CD8-positive, alpha-beta memory T cell (primary cell): Measurements from ENCODE around the gene UBXN4. TPM values are rescaled to one million over a fixed set of nuclear protein-coding genes. Genes with fewer than 3 reads are reported as not detected.
A peak's percentile ranks its signal among the peaks of the same experiment; 100 is the strongest.
"Not testable (repeated sequence)": the region's sequence is repeated elsewhere in the genome, so short reads cannot be mapped to it uniquely, and the experiment has no call there.

Experiments used
- CTCF ChIA-PET: fragments of 350-600 bp; sonication (Branson Sonifier 250); formaldehyde crosslinking; loops from one replicate; lab custom pipeline; 2021; ENCODE audit warnings: antibody characterized with exemption; lab: Charles Lee
- POLR2A ChIA-PET: fragments of 350-600 bp; sonication (Branson Sonifier 250); formaldehyde crosslinking; loops from one replicate; lab custom pipeline; 2021; ENCODE audit warnings: antibody characterized with exemption; lab: Charles Lee
- DNase-seq, 5 donors: peaks; one replicate each; pipeline versions ENCODE4 v3.0.0 to v3.0.0-alpha.2; 2020 to 2022; ENCODE audit warnings: mixed read lengths in 1 of 5
- H3K27ac ChIP-seq: one replicate; pipeline ENCODE4 v1.7.0; 2013; ENCODE audit warnings: low read depth, mild to moderate bottlenecking, low read length, moderate library complexity
- H3K27me3 ChIP-seq: 2 replicates; pipeline ENCODE4 v1.7.0; 2013; ENCODE audit warnings: low read length, mild to moderate bottlenecking; ENCODE audit not compliant: insufficient read depth, poor library complexity, severe bottlenecking
- H3K36me3 ChIP-seq: 2 replicates; pipeline ENCODE4 v1.7.0; 2013; ENCODE audit warnings: mild to moderate bottlenecking, low read length, moderate library complexity; ENCODE audit not compliant: insufficient read depth
- H3K4me1 ChIP-seq: 2 replicates; pipeline ENCODE4 v1.7.0; 2013; ENCODE audit warnings: mild to moderate bottlenecking, low read length, moderate library complexity; ENCODE audit not compliant: insufficient read depth
- H3K4me3 ChIP-seq: 2 replicates; pipeline ENCODE4 v1.7.0; 2013; ENCODE audit warnings: mild to moderate bottlenecking, low read length
- H3K9me3 ChIP-seq: 2 replicates; pipeline ENCODE4 v1.7.0; 2013; ENCODE audit warnings: mild to moderate bottlenecking, low read length
- H3K27ac Mint-ChIP-seq, 8 donors: one replicate each; pipeline ENCODE4 v1.8.0; 2020 to 2021; ENCODE audit warnings: mixed read lengths in 8 of 8, mild to moderate bottlenecking in 6 of 8, inconsistent platforms in 3 of 8, moderate library complexity in 3 of 8
- H3K27me3 Mint-ChIP-seq, 2 donors: one replicate each; pipeline ENCODE4 v1.8.0; 2020 to 2021; ENCODE audit warnings: mixed read lengths in 2 of 2, mild to moderate bottlenecking in 1 of 2, moderate library complexity in 1 of 2
- H3K36me3 Mint-ChIP-seq, 3 donors: one replicate each; pipeline ENCODE4 v1.8.0; 2020 to 2021; ENCODE audit warnings: mixed read lengths in 3 of 3, inconsistent platforms in 1 of 3, mild to moderate bottlenecking in 1 of 3
- H3K4me1 Mint-ChIP-seq, 3 donors: one replicate each; pipeline ENCODE4 v1.8.0; 2020 to 2021; ENCODE audit warnings: mixed read lengths in 3 of 3, inconsistent platforms in 1 of 3, mild to moderate bottlenecking in 1 of 3
- H3K4me3 Mint-ChIP-seq, 7 donors: one replicate each; pipeline ENCODE4 v1.8.0; 2020 to 2021; ENCODE audit warnings: mixed read lengths in 7 of 7, mild to moderate bottlenecking in 6 of 7, moderate library complexity in 4 of 7, inconsistent platforms in 2 of 7
- H3K9me3 Mint-ChIP-seq, 5 donors: one replicate each; pipeline ENCODE4 v1.8.0; 2020 to 2022; ENCODE audit warnings: mixed read lengths in 5 of 5, mild to moderate bottlenecking in 3 of 5, moderate library complexity in 2 of 5, inconsistent platforms in 1 of 5
- polyA plus RNA-seq: library from polyadenylated mRNA; unstranded; fragments of 300-500 nt; fragmentation: Illumina TruSeq; gene quantifications from one replicate; pipeline ENCODE4 v1.2.3, GENCODE V29; 2021
- total RNA-seq, 2 experiments: library from RNA; stranded (reverse); gene quantifications; one replicate each; pipeline ENCODE4 v1.2.3, GENCODE V29; 2021

UBXN4 gene
- total and polyA plus RNA-seq, 3 experiments from 2014 or later: 85.5 to 106 (median 96.9) TPM

DNA sequence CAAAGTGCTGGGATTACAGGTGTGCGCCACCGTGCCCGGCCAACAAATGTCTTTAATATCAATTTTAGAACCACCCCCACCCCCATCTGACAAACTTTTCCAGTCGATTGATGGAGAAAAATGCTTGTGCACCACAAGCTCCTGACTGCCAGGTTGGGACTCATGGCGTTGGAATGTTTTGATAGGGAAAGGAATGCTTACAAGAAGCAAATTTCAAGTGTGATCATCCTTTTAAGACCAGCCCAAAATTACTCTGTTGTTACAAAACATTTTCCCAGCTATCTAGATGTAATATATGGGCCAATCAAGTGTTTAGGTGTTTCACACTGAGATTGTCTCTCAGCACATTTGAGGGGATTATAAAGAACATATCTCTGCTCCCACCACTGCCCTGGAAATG, 45.2 kb downstream of the UBXN4 start:
- H3K27me3 ChIP-seq: no peaks in the 10 kb centered on the region
- H3K36me3 ChIP-seq: peaks cover 7% of the 10 kb centered on the region
- no peak overlapping the region for H3K4me3 Mint-ChIP-seq
- H3K27ac Mint-ChIP-seq: no peak overlapping the region
- POLR2A ChIA-PET: interaction anchor here (0.6 kb wide), 1 partner anchor 29 kb away, joined by 3 read pairs; no protein-coding TSS in a partner anchor
- no peak overlapping the region for H3K27ac ChIP-seq
- no peak for DNase-seq
- H3K9me3 Mint-ChIP-seq: no peaks in the 10 kb centered on the region
- no peak overlapping the region for H3K4me3 ChIP-seq
- CTCF ChIA-PET: interaction anchor here (2.8 kb wide), 1 partner anchor 11 kb away, joined by 15 read pairs; no protein-coding TSS in a partner anchor
- H3K4me1 Mint-ChIP-seq: peaks cover 0 to under 1% (median under 1%) of the 10 kb centered on the region in 3 donors
- no peaks in the 10 kb centered on the region for H3K27me3 Mint-ChIP-seq
- H3K9me3 ChIP-seq: no peaks in the 10 kb centered on the region
- H3K36me3 Mint-ChIP-seq: peaks cover 9 to 52% (median 19%) of the 10 kb centered on the region in 3 donors
- H3K4me1 ChIP-seq: no peaks in the 10 kb centered on the region

DNA sequence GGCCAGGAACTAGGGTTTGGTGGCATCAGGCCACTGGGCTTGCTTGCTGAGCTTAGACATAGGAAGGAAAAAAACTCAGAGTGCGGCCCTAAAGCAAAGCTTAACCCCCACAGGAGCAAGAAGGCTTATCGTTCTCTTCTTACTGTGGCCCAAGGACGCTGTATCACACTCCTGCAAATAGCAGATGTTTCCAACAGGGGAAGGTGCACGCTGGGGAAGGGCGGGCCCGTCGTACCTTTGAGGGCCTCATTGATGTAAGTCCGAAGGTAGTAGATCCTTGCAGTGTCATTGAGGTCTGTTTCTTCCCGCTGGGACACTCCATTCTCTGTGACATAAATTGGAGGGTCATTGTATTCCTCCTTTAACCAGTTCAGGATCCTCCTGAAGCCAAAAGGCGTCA, 48.8 kb downstream of the UBXN4 start:
- no peaks in the 10 kb centered on the region for H3K9me3 Mint-ChIP-seq
- Histone ChIP-seq H3K27ac (no peak overlapping the region), H3K36me3 (no peaks in the 10 kb centered on the region), H3K27me3 (no peaks in the 10 kb centered on the region), H3K4me1 (no peaks in the 10 kb centered on the region), H3K4me3 (no peak overlapping the region), H3K9me3 (no peaks in the 10 kb centered on the region)
- no peak for DNase-seq
- CTCF ChIA-PET: no interaction called here
- no peak overlapping the region for H3K4me3 Mint-ChIP-seq
- peak overlapping the region in 1 of 8 donors; percentile 3 for H3K27ac Mint-ChIP-seq
- H3K27me3 Mint-ChIP-seq: no peaks in the 10 kb centered on the region
- peaks cover under 1 to 17% (median 5%) of the 10 kb centered on the region in 3 donors for H3K36me3 Mint-ChIP-seq
- POLR2A ChIA-PET: no interaction called here
- peaks cover 4 to 17% (median 10%) of the 10 kb centered on the region in 3 donors for H3K4me1 Mint-ChIP-seq

DNA sequence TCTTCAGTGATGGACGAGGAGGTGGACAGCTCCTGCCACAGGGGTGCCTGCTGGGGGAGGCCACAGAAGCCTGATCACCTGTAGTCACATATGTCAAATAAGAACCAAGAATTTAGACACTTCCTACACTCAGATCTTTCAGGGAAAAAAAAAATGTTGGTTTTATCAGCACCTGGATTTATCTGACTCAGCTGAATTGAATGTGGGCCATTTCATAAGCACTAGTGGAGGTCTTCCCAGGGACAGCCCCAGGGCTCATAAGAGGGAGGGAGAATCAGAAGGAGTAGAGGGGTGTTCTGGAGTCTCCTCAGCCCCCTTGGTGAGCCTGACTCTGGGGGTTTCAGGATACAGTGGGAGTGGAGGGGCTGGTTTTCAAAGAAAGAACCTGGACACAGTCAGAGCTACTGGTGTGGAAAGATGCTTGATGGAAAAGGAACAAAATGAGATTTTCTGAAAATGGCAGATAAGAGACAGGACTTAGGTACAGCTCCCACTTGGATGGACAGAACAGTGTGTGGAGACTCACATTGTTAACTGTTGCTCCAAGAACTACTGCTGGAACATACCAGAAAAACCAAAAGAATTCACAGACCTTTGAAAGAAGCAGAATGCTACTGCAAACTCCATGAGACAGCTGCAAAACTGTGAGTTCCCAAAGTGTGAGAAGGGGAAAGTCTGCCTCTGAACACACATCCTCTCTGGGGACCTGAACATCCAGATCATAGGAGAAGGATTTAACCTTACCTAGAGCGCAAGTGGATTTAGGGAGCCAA, 49.9 kb downstream of the UBXN4 start:
- CTCF ChIA-PET: interaction anchor here (1.2 kb wide), 1 partner anchor 11 kb away, joined by 4 read pairs; no protein-coding TSS in a partner anchor
- H3K4me1 ChIP-seq: no peaks in the 10 kb centered on the region
- no peaks in the 10 kb centered on the region for H3K27me3 ChIP-seq
- H3K36me3 ChIP-seq: no peaks in the 10 kb centered on the region
- peaks cover 0 to 11% (median 0%) of the 10 kb centered on the region in 3 donors for H3K36me3 Mint-ChIP-seq
- DNase-seq: no peak
- POLR2A ChIA-PET: no interaction called here
- peak overlapping the region in 2 of 8 donors; percentile 51 to 52 for H3K27ac Mint-ChIP-seq
- peaks cover 4 to 17% (median 10%) of the 10 kb centered on the region in 3 donors for H3K4me1 Mint-ChIP-seq
- H3K4me3 Mint-ChIP-seq: no peak overlapping the region
- no peaks in the 10 kb centered on the region for H3K9me3 Mint-ChIP-seq
- H3K4me3 ChIP-seq: no peak overlapping the region
- H3K27me3 Mint-ChIP-seq: no peaks in the 10 kb centered on the region
- no peaks in the 10 kb centered on the region for H3K9me3 ChIP-seq
- H3K27ac ChIP-seq: no peak overlapping the region

DNA sequence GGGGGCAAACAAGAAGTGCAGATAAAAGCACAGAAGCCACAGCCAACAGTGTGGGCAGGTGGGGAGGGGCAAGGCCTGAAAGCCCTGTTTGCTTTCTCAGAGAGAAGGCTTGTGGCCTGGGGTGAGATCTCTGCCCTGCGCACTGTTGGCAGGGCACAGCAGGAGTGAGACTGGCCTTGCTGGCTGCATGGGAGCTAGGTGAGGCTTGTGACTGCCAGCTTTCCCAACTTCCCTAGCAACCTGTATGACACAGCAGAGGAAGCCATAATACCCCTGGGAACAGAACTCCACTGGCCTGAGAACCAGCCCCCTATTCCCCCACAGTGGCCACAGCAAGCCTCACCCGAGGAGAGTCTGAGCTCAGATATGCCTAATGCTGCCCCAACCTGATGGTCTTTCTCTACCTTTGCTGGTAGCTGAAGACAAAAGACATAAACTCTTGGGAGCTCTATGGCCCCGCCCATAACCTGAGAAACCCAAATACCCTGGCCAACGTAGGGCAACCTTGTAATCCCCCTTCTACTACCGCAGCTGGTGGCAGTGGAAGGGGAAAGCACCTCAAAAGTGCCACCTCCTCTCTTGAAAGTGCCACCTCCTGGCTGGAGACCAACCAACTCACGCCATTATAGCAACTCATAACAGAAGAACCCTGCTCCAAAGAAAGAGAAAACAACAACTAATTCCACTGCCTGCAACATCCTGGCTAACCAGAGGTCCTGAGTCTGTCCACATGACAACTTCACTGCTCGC, 50.9 kb downstream of the UBXN4 start:
- H3K4me1 ChIP-seq: peaks cover 5% of the 10 kb centered on the region
- no peaks in the 10 kb centered on the region for H3K27me3 ChIP-seq
- no peak overlapping the region for H3K27ac ChIP-seq
- DNase-seq: no peak
- ChIA-PET CTCF (interaction anchor here (1.2 kb wide), 1 partner anchor 10 kb away, joined by 4 read pairs; no protein-coding TSS in a partner anchor), POLR2A (no interaction called here)
- Mint-ChIP-seq H3K4me1 (peaks cover 7 to 19% (median 14%) of the 10 kb centered on the region in 3 donors), H3K27ac (peak overlapping the region in 3 of 8 donors; percentile 40 to 79 (median 48)), H3K9me3 (no peaks in the 10 kb centered on the region), H3K4me3 (peak overlapping the region in 2 of 7 donors; percentile 30 to 46), H3K36me3 (peaks cover 0 to 3% (median 0%) of the 10 kb centered on the region in 3 donors), H3K27me3 (no peaks in the 10 kb centered on the region)
- no peaks in the 10 kb centered on the region for H3K9me3 ChIP-seq
- no peak overlapping the region for H3K4me3 ChIP-seq
- no peaks in the 10 kb centered on the region for H3K36me3 ChIP-seq

DNA sequence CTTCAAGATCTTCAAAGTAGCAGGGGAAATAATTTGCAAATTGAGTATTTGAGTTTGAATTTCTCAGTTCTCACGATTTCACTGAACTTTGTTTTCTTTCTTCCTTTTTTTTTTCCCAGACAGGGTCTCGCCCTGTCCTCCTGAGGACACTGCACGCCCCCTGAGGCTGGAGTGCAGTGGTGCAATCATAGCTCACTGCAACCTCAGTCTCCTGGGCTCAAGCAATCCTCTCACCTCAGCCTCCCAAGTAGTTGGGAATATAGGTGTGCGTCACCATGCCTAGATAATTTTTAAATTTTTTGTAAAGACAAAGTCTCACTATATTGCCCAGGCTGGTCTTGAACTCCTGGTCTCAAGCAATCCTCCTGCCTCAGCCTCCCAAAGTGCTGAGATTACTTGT, 54.0 kb downstream of the UBXN4 start:
- CTCF ChIA-PET: interaction anchor here (1.2 to 1.4 kb wide), 2 partner anchors 11 to 37 kb away, joined by 3 read pairs; no protein-coding TSS in a partner anchor
- H3K27ac Mint-ChIP-seq, H3K27me3 Mint-ChIP-seq: not testable (repeated sequence)

DNA sequence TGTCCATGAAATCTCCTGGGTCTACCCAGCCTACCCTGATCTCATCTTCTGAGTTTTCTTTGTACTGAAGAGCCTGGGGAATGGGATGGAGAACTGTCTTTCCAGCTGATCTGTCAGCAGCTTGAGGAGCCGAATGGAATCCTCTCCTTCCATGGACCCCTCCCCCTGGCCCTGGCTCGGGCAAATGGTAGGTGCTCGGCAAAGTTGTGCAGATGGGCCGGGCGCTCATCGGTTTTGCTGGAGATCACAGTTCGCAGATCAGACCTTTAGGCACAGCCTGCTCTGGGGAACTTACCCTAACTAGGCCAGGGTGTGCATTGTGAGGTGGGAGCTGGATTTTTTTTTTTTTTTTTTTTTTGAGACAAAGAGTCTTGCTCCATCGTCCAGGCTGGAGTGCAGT, 55.0 kb downstream of the UBXN4 start:
- no peak overlapping the region for H3K4me3 ChIP-seq
- Mint-ChIP-seq H3K4me3 (no peak overlapping the region), H3K9me3 (peaks cover 0 to 12% (median 9%) of the 10 kb centered on the region in 5 donors), H3K4me1 (peaks cover 7 to 22% (median 15%) of the 10 kb centered on the region in 3 donors), H3K27me3 (peaks cover 0 to 2% of the 10 kb centered on the region in 2 donors), H3K27ac (no peak overlapping the region), H3K36me3 (peaks cover 0 to 16% (median 0%) of the 10 kb centered on the region in 3 donors)
- H3K27me3 ChIP-seq: no peaks in the 10 kb centered on the region
- no peak overlapping the region for H3K27ac ChIP-seq
- DNase-seq: no peak
- peaks cover 7% of the 10 kb centered on the region for H3K4me1 ChIP-seq
- H3K9me3 ChIP-seq: no peaks in the 10 kb centered on the region
- POLR2A ChIA-PET: no interaction called here
- CTCF ChIA-PET: interaction anchor here (0.8 to 2.9 kb wide), 16 partner anchors 9 to 841 kb away, joined by 3 to 15 read pairs (median 5); partner anchors contain the start of gene MCM6
- no peaks in the 10 kb centered on the region for H3K36me3 ChIP-seq

More for the DNA sequence above, 54.0 kb downstream of the UBXN4 start:
- not testable (repeated sequence) for H3K9me3 ChIP-seq, DNase-seq, H3K27ac ChIP-seq, H3K27me3 ChIP-seq, H3K4me3 ChIP-seq, H3K9me3 Mint-ChIP-seq, H3K4me3 Mint-ChIP-seq, H3K4me1 ChIP-seq, H3K36me3 Mint-ChIP-seq, H3K36me3 ChIP-seq
- POLR2A ChIA-PET: interaction anchor here (0.7 kb wide), 1 partner anchor 63 kb away, joined by 5 read pairs; no protein-coding TSS in a partner anchor
- H3K4me1 Mint-ChIP-seq: peaks cover 7 to 22% (median 15%) of the 10 kb centered on the region in 3 donors

DNA sequence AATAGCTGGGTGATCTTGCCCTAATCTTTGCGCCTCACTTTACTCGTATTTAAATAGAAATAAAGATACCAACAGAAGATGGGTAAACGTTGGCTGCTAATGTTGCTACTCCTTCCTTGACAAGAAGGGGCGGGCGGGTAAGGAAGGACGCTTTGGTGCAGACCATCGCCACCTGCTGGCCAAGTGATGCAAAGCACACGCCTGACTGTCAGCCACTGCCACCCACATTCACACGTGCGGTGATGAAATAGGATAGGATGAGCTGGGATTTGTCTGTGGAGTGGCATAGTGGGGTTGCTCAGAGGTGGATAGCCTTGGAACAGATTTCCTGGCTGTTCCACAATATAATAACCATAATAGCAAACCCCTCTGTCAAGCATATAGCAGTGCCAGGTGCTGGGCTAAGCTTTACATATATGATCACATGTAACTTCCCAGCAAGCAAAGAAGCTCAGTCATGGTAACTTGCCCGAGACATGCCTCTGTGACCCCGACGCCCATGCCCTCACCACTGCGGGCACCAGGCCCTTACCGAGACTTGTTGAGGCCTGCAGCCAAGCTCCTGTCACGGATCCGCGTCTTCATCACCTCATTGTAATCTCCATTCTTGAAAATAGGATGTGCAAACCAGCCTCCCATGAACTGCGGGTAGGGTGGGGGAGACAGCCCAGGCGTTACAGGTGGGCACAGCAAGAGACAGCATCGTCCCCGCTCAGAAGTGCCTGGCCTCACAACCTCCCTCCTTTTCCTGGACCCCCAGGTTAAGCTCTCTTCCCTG, 56.0 kb downstream of the UBXN4 start:
- Mint-ChIP-seq H3K27ac (no peak overlapping the region), H3K9me3 (peaks cover 0 to 13% (median 12%) of the 10 kb centered on the region in 5 donors)
- no peaks in the 10 kb centered on the region for H3K36me3 ChIP-seq

More for the DNA sequence above, 56.0 kb downstream of the UBXN4 start:
- peaks cover 0 to 2% of the 10 kb centered on the region in 2 donors for H3K27me3 Mint-ChIP-seq
- CTCF ChIA-PET: interaction anchor here (0.8 to 2.9 kb wide), 26 partner anchors 9 to 842 kb away, joined by 3 to 15 read pairs (median 4); partner anchors contain the start of gene MCM6
- Histone ChIP-seq H3K4me3 (no peak overlapping the region), H3K27ac (no peak overlapping the region), H3K27me3 (no peaks in the 10 kb centered on the region), H3K9me3 (no peaks in the 10 kb centered on the region), H3K4me1 (peaks cover 7% of the 10 kb centered on the region)
- DNase-seq: peak; percentile 53 to 78 (median 66)
- peaks cover 4 to 12% (median 6%) of the 10 kb centered on the region in 3 donors for H3K4me1 Mint-ChIP-seq
- peak overlapping the region in 1 of 7 donors; percentile 56 for H3K4me3 Mint-ChIP-seq
- H3K36me3 Mint-ChIP-seq: peaks cover 0 to 16% (median 0%) of the 10 kb centered on the region in 3 donors
- POLR2A ChIA-PET: no interaction called here
